ENCODE measurements around the gene ALX4. TPM values are rescaled to one million over a fixed set of nuclear protein-coding genes. Genes with fewer than 3 reads are reported as not detected.

The ALX4 gene
- total RNA-seq, 4 donors from 2014 or later: under 0.01 to 0.52 (median 0.06) TPM

GRCh38 chr11:44348721-44349120 is 38.8 kb upstream of the ALX4 start:
- TF ChIP-seq CTCF (IDR thresholded peaks at IDR 0.05) (no peak), EP300 (IDR thresholded peaks at IDR 0.05) (no peak), POLR2A (IDR thresholded peaks at IDR 0.05; ENCODE audit: low read depth) (no peak), POLR2AphosphoS5 (IDR thresholded peaks at IDR 0.05) (no peak)
- WGBS: 89% methylated on average over 7 of the region's 10 CpGs
- H3K27ac ChIP-seq (replicated peaks in 1 of 4): no peak overlapping the region
- no peak overlapping the region for H3K4me3 ChIP-seq
- H3K9me3 ChIP-seq: no peaks in the 10 kb centered on the region
- intact Hi-C loops (cut with DNase I): no loop called here
- DNase-seq (ENCODE audit: extremely low spot score): no peak
- H3K36me3 ChIP-seq: no peaks in the 10 kb centered on the region
- H3K4me1 ChIP-seq: no peaks in the 10 kb centered on the region
- H3K27me3 ChIP-seq: peaks cover 0 to 14% (median 0%) of the 10 kb centered on the region in 4 donors

- Histone ChIP-seq H3K9me3 (no peaks in the 10 kb centered on the region), H3K27ac (replicated peaks in 1 of 4) (no peak overlapping the region), H3K27me3 (peaks cover 0 to 14% (median 0%) of the 10 kb centered on the region in 4 donors), H3K4me1 (no peaks in the 10 kb centered on the region), H3K4me3 (no peak overlapping the region), H3K36me3 (no peaks in the 10 kb centered on the region)
- no peak for DNase-seq (ENCODE audit: extremely low spot score)
- no peak for TF ChIP-seq POLR2AphosphoS5 (IDR thresholded peaks at IDR 0.05)
- no peak for TF ChIP-seq POLR2A (IDR thresholded peaks at IDR 0.05; ENCODE audit: low read depth)
- no peak for TF ChIP-seq CTCF (IDR thresholded peaks at IDR 0.05)
- no peak for TF ChIP-seq EP300 (IDR thresholded peaks at IDR 0.05)
- intact Hi-C loops (cut with DNase I): no loop called here
- WGBS: 79% methylated on average over 2 of the region's 2 CpGs
Measured at GRCh38 chr11:44348114-44348513, 38.2 kb upstream of the ALX4 start.

- H3K27me3 ChIP-seq: peaks cover 0 to 14% (median 0%) of the 10 kb centered on the region in 4 donors
- TF ChIP-seq POLR2A (IDR thresholded peaks at IDR 0.05; ENCODE audit: low read depth) (no peak), EP300 (IDR thresholded peaks at IDR 0.05) (no peak), CTCF (IDR thresholded peaks at IDR 0.05) (no peak), POLR2AphosphoS5 (IDR thresholded peaks at IDR 0.05) (no peak)
Measured at GRCh38 chr11:44347538-44347937, 37.6 kb upstream of the ALX4 start.

GRCh38 chr11:44346983-44347382 is 37.0 kb upstream of the ALX4 start:
- H3K27ac ChIP-seq (replicated peaks in 1 of 4): no peak overlapping the region
- no peak overlapping the region for H3K4me3 ChIP-seq
- TF ChIP-seq POLR2AphosphoS5 (IDR thresholded peaks at IDR 0.05): no peak
- peaks cover 0 to 14% (median 0%) of the 10 kb centered on the region in 4 donors for H3K27me3 ChIP-seq
- WGBS: 85% methylated on average over 6 of the region's 6 CpGs
- no peak for DNase-seq (ENCODE audit: extremely low spot score)
- no peaks in the 10 kb centered on the region for H3K4me1 ChIP-seq
- intact Hi-C loops (cut with DNase I): no loop called here
- H3K9me3 ChIP-seq: no peaks in the 10 kb centered on the region
- H3K36me3 ChIP-seq: no peaks in the 10 kb centered on the region

More at GRCh38 chr11:44347538-44347937, 37.6 kb upstream of the ALX4 start:
- DNase-seq (ENCODE audit: extremely low spot score): no peak
- Histone ChIP-seq H3K4me1 (no peaks in the 10 kb centered on the region), H3K4me3 (no peak overlapping the region), H3K27ac (replicated peaks in 1 of 4) (no peak overlapping the region), H3K9me3 (no peaks in the 10 kb centered on the region), H3K36me3 (no peaks in the 10 kb centered on the region)
- WGBS: 91% methylated on average over 5 of the region's 5 CpGs
- intact Hi-C loops (cut with DNase I): no loop called here

- H3K4me1 ChIP-seq: no peaks in the 10 kb centered on the region
- H3K4me3 ChIP-seq: no peak overlapping the region
- intact Hi-C loops (cut with DNase I): no loop called here
- peaks cover 0 to 10% (median 0%) of the 10 kb centered on the region in 4 donors for H3K27me3 ChIP-seq
- WGBS: 89% methylated on average over 3 of the region's 3 CpGs
- no peak overlapping the region for H3K27ac ChIP-seq (replicated peaks in 1 of 4)
- no peaks in the 10 kb centered on the region for H3K36me3 ChIP-seq
- no peak for DNase-seq (ENCODE audit: extremely low spot score)
- TF ChIP-seq POLR2A (IDR thresholded peaks at IDR 0.05; ENCODE audit: low read depth) (no peak), CTCF (IDR thresholded peaks at IDR 0.05) (no peak)
- H3K9me3 ChIP-seq: no peaks in the 10 kb centered on the region
Measured at GRCh38 chr11:44345781-44346180, 35.8 kb upstream of the ALX4 start.
